OCI-LY7 (cell line): ENCODE data around the gene ALS2CL.

Experiments used
- CTCF ChIP-seq: fragments of 200-600 bp; sonication (generic); conservative IDR thresholded peaks from 2 replicates; pipeline ENCODE4 v1.5.1; 2014; ENCODE audit warnings: mild to moderate bottlenecking, antibody characterized with exemption, low read length, moderate library complexity, mixed read lengths
- EZH2phosphoT487 ChIP-seq: fragments of 200-600 bp; sonication (generic); IDR thresholded peaks from 2 replicates; pipeline ENCODE4 v1.6.1; 2018; ENCODE audit warnings: low read depth, borderline replicate concordance, mild to moderate bottlenecking, mixed run types, antibody characterized with exemption, low read length, moderate library complexity, mixed read lengths

DNA sequence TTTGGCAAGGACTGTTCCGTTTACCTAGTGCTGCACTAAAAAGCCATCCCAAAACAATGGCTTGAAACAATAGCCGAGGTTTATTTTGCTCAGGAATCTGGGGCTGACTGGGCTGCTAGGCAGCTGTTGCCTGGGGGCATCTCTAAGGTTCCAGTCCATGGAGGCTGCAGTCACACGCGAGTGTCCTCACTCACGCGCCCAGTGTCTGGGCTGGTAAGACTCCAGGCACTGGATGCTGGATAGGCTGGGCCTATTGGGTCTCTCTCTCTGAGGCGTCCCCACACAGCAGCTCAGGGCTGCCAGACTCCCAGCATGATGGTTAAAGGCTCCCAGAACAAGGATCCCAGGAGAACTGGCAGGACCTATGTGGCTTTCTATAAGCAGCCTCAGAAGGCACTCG is 34.2 kb downstream of the ALS2CL start:
- TF ChIP-seq CTCF (no peak), EZH2phosphoT487 (no peak)
